NCI-H82 treated with DMSO at 0.1 percent for 48 hours (cell line): ENCODE measurements around the gene OR7A5.
"Not testable (repeated sequence)": the region's sequence is repeated elsewhere in the genome, so short reads cannot be mapped to it uniquely, and the experiment has no call there.

ENCODE experiments used
- DNase-seq: peaks from one replicate; lab custom pipeline; 2025; ENCODE audit not compliant: unreplicated experiment; lab: John Stamatoyannopoulos, UW

Gene OR7A5

DNA sequence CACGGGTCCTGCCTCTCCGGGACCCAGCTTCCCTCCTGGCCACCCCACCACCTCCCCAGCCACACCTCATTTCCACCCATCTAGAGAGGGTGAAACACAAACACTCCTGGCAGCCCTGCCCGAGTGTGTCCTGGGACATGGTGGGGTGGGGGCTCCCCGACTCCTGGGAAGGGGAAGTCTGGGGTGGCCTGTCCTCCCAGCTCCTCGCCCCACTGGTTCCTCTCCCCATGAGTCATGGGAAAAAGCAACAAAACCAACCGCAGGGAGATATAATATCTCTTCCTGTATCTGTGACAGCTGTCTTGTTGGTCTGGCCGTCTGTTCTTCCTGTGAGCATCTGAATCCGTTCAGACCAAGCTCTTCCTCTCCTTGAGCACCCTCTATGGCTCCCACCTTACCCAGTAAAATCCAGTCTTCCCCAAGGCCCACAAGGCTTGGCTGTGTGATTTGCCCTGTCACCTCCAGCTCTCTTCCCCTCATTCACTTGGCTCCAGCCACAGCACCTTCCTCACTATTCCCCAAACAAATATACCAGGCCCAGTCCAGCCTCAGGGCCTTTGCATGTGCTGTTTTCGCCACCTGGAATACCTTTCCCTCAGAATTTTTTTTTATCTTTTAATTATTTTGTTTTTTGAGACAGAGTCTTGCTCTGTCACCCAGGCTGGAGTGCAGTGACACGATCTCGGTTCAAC, 49.7 kb downstream of the OR7A5 start:
- not testable (repeated sequence) for DNase-seq

DNA sequence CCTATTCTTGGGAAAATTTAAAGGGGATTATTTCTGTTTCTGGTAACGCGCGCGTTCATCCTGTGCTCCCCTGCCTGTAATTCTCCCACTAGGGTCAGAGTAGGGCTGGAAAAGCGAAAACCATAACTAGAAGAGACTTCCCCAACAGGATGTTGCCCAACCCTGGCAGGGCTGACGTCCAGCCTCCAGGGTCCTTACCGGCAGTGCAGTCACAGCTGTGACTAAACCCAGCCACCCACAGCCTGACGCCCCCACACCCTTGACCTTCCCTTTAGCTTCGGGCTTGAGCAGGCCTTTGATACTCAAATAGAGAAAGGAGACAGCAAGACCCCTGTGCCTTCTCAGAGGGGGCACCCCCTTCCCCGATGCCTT, 50.3 kb downstream of the OR7A5 start:
- DNase-seq = not testable (repeated sequence)

DNA sequence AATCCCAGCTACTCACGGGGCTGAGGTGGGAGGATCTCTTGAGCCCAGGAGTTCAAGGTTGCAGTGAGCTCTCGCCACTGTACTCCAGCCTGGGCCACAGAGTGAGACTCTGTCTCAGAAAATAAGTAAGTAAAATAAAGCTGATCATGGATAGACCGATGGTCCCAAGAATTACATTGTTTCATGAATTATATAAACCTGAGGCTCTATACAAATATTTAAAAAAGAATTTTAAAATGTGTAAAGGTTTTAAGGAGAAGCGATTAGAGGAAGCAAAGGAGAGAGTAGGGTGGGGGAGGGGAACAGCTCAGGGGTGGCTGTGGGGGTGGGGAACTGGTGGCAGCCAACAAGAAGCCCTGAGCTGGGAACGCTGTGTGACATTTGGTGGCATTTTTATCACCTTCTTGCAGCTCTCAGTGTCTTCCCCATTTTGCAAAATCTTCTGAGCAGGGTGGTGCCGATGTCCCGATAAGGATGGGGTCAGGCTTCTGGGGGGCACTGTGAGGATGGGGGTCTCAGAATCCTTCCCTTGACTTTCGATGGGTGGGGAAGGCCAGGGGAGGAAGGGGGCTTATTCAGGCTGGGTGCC, 51.5 kb downstream of the OR7A5 start:
- DNase-seq = not testable (repeated sequence)

DNA sequence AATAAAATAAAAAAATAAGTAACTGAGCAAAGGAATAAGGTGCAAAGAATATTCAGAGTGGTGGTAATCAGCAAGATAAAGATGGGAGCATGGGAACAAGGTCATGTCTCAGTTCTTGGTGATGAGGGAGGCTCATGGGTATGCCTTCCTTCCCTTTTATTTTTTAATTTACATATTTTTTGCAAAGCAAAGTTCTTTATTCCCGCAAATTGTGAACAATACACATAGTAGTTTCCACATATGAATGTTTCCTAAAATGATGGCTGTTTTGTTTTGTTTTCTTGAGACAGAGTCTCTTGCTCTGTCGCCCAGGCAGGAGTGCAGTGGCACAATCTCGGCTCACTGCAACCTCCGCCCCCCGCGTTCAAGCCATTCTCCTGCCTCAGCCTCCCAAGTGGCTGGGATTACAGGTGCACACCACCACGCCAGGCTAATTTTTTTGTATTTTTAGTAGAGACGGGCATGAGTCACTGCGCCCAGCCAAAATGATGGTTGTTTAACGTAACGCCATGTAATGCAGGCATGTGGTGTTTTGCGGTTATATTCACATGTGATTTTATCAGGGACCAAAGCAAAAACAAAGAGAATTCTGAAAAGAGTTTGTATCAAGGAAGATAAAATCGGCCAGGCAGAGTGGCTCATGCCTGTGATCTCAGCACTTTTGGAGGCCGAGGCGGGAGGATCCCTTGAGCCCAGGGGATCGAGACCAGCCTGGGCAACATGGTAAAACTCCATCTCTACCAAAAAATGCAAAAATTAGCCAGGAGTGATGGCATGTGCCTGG, 52.2 kb downstream of the OR7A5 start:
- no peak for DNase-seq

DNA sequence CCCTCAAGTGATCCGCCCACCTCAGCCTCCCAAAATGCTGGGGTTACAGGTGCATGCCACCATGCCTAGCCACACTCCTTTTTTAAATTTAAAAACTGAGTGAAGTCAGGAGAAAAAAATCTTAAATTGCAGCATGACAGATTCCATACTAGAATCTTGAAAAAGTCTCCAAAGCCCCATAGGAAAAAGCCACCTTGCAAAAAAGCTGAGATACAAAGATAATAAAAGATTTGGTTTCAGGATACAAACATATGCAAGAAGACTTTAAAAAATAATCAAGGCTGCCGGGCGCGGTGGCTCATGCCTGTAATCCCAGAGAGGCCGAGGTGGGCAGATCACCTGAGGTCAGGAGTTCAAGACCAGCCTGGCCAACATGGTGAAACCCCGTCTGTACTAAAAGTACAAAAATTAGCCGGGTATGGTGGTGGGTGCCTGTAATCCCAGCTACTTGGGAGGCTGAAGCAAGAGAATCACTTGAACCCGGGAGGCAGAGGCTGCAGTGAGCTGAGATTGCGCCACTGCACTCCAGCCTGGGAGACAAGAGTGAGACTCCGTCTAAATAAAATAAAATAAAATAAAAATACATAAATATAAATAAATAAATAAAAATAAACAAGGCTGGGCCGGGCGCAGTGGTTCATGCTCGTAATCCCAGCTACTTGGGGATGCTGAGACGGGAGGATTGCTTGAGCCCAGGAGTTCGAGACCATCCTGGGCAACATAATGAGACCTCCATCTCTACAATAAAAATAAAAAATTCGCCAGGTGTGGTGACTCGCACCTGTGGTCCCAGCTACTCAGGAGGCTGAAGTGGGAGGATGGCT, 53.1 kb downstream of the OR7A5 start:
- DNase-seq = not testable (repeated sequence)

DNA sequence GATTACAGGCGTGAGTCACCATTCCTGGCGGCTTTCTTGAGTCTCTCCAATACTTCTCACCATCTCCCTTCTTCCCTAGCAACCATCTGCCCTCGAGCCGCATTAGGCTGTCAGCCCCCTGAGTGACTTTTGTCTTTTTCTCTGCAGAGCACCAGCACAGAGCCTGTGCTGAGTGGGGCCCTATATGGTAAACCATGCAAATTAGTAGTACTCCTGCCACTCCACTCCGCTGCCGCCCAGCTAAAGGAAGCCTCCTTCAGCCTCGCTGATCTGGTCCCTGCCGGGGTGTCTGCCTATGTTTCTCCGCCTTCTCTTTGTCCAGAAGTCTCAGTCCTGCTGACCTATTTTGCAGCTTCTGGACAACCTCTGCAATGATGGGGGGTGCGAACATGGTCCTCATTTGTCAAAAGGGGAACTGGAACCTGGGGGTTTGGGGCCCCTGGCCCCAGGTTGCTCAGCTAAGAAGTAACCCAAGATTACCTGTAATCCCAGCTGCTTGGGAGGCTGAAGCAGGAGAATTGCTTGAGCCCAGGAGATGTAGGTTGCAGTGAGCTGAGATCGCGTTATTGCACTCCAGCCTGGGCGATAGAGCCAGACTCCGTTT, 54.3 kb downstream of the OR7A5 start:
- not testable (repeated sequence) for DNase-seq

DNA sequence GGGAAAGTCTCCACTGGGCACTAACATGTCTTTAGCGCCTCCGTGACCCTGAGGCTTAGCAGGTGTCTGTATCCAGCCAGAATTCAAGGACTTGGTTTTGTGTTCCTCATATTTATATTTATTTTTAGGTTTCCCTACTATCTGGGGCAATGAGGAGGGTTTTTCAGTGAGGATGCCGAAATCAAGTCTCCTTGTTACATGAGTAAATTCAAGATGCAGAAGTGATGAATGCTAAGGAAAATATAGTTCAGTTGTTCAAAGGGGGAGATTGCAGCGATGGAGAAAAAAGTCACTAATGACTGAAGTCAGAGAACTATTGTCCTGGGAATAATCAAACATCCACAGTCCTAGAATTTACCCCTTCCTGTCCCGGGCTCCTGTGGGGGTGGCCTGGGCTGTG, 55.8 kb downstream of the OR7A5 start:
- no peak for DNase-seq

DNA sequence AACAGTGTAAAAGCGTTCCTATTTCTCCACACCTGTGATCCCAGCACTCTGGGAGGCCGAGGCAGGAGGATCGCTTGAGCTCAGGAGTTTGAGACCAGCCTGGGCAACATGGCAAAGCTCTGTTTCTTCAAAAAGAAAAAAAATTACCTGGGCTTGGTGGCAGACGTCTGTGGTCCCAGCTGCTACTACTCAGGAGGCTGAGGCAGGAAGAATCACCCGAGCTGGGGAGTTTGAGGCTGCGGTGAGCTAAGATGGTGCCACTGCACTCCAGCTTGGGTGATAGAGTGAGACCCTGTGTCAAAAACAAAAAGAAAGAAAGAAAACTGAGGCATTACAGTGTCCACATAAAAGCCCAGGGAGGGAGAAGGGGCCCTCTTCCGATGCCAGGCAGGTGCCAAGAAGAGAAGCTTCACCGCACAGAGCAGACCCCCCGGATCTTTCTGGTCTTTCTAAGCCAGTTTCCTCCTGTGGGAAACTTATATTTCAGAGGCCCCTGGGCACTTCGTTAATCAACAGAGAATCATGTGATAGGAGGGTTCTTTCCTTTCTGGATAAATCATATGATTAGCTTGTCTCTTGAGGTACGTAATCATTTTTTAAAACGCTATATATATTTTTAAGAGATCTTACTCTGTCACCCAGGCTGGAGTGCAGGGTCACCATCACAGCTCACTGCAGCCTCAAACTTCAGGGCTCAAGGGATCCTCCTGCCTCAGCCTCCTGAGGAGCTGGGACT, 56.7 kb downstream of the OR7A5 start, which contains the start of gene ADGRE2:
Gene ADGRE2 (minus strand): TSS at position 451 of the 736 bp plus-strand sequence. CDS start 1,804 bp downstream, outside the sequence.
- not testable (repeated sequence) for DNase-seq

DNA sequence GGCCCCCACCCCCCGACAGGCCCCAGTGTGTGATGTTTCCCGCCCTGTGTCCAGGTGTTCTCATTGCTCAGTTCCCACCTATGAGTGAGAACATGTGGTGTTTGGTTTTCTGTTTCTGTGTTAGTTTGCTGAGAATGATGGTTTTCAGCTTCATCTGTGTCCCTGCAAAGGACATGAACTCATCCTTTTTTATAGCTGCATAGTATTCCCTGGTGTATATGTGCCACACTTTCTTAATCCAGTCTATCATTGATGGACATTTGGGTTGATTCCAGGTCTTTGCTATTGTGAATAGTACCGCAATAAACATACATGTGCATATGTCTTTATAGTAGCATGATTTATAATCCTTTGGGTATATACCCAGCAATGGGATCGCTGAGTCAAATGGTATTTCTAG, 57.3 kb downstream of the OR7A5 start:
- not testable (repeated sequence) for DNase-seq
